Activated CD4-positive, CD25-positive, alpha-beta regulatory T cell treated with anti-CD3 and anti-CD28 coated beads, Interleukin-2, amount 50 U/mL, for 16 hours (primary cell): Measurements from ENCODE around the gene DNAJA3.
A peak's percentile ranks its signal among the peaks of the same experiment; 100 is the strongest.

Source experiments
- DNase-seq: peaks from one replicate; pipeline ENCODE4 v3.0.0-alpha.2; 2020; ENCODE audit warnings: low read depth, low spot score

DNAJA3 gene

GRCh38 chr16:4407543-4408322, 17.9 kb upstream of the DNAJA3 start:
- no peak for DNase-seq

- no peak for DNase-seq
These were observed 17.4 kb upstream of the DNAJA3 start for GRCh38 chr16:4408323-4408690.

GRCh38 chr16:4409081-4409932, 16.4 kb upstream of the DNAJA3 start:
- DNase-seq = no peak

- no peak for DNase-seq
These were observed 15.2 kb upstream of the DNAJA3 start for GRCh38 chr16:4410335-4411075.

GRCh38 chr16:4411684-4412083, 14.0 kb upstream of the DNAJA3 start:
- no peak for DNase-seq

GRCh38 chr16:4412159-4412558, 13.5 kb upstream of the DNAJA3 start:
- DNase-seq = no peak

- DNase-seq = no peak
These were observed 12.8 kb upstream of the DNAJA3 start for GRCh38 chr16:4412854-4413253.

- peak; percentile 76 for DNase-seq
These were observed 11.3 kb upstream of the DNAJA3 start for GRCh38 chr16:4414187-4414917.

- peak; percentile 24 for DNase-seq
These were observed 10.0 kb upstream of the DNAJA3 start for GRCh38 chr16:4415538-4416199.

- DNase-seq = peak; percentile 97
These were observed 9.3 kb upstream of the DNAJA3 start, which contains the start of gene CORO7 for GRCh38 chr16:4416200-4417032. Gene CORO7, minus strand, starts transcription at chr16:4416596. Its CDS starts 78 bp downstream, at chr16:4416518.

- DNase-seq = no peak
These were observed 6.2 kb upstream of the DNAJA3 start for GRCh38 chr16:4419402-4419959.

- DNase-seq = no peak
These were observed 5.1 kb upstream of the DNAJA3 start for GRCh38 chr16:4420505-4421105.

- no peak for DNase-seq
These were observed 485 bp downstream of the DNAJA3 start for GRCh38 chr16:4426021-4426684.

- no peak for DNase-seq
These were observed 1.2 kb downstream of the DNAJA3 start for GRCh38 chr16:4426722-4427372.

- DNase-seq = no peak
These were observed 2.8 kb downstream of the DNAJA3 start for GRCh38 chr16:4428500-4428899.

GRCh38 chr16:4431023-4431422, 5.4 kb downstream of the DNAJA3 start:
- DNase-seq = no peak

GRCh38 chr16:4433228-4433627, 7.6 kb downstream of the DNAJA3 start:
- no peak for DNase-seq
